ENCODE measurements around the gene FAM168A.
A peak's percentile ranks its signal among the peaks of the same experiment; 100 is the strongest.

The FAM168A gene

DNA sequence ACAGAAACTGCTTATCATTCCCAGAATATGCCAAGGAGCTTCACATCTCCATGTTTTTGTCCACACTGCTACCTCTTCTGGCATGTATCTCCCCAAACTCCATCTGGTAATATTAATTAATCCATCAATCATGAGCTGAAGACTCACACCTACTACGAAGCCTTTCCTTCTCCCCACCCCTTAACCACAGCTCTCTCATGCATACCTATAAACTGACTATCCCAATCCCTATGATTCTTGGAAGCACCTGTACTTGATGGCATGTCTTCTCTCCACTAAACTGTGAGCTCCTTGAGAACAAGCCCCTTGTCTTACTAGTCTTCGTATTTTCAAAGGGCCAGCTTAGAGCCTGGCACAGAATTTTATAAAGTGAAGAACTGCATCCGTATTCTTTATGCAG lies 174.4 kb downstream of the FAM168A start:
- H3K27ac ChIP-seq, result no peak overlapping the region
- ChIA-PET CTCF (interaction anchor here (0.5 to 1.1 kb wide), 3 partner anchors 13 to 106 kb away, joined by 3 to 5 read pairs (median 4); no protein-coding TSS in a partner anchor), POLR2A (ENCODE audit: low non-redundant PET) (no interaction called here)
- peak; percentile 41 for DNase-seq (ENCODE audit: low spot score)
- TF ChIP-seq, protein P1, sequence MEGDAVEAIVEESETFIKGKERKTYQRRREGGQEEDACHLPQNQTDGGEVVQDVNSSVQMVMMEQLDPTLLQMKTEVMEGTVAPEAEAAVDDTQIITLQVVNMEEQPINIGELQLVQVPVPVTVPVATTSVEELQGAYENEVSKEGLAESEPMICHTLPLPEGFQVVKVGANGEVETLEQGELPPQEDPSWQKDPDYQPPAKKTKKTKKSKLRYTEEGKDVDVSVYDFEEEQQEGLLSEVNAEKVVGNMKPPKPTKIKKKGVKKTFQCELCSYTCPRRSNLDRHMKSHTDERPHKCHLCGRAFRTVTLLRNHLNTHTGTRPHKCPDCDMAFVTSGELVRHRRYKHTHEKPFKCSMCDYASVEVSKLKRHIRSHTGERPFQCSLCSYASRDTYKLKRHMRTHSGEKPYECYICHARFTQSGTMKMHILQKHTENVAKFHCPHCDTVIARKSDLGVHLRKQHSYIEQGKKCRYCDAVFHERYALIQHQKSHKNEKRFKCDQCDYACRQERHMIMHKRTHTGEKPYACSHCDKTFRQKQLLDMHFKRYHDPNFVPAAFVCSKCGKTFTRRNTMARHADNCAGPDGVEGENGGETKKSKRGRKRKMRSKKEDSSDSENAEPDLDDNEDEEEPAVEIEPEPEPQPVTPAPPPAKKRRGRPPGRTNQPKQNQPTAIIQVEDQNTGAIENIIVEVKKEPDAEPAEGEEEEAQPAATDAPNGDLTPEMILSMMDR (conservative IDR thresholded peaks at IDR 0.05; ENCODE audit: low read depth), result no peak

DNA sequence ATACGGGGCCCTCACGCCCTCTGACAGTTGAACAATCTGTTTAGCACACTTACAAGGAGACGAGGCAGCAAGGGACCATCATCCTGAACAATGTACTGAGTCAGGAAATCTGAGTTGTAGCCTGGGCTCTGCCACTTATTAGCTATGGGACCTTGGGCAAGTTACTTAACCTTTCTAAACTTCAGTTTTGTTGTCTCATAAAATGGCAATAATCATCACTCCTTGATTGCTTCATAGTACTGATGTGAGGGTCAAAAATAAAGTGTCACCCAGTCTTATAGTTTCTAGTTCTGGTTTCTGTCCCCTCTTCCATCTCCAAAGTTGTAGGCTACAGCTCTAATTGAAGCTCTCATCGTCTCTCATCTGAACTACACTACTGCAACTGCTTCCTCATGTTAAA lies 175.0 kb downstream of the FAM168A start:
- H3K27ac ChIP-seq, result no peak overlapping the region
- TF ChIP-seq, protein P1 (conservative IDR thresholded peaks at IDR 0.05; ENCODE audit: low read depth), result no peak
- ChIA-PET CTCF (interaction anchor here (0.6 to 1.1 kb wide), 3 partner anchors 45 to 288 kb away, joined by 3 to 5 read pairs (median 4); no protein-coding TSS in a partner anchor), POLR2A (ENCODE audit: low non-redundant PET) (interaction anchor here (0.5 kb wide), 1 partner anchor 700 kb away, joined by 3 read pairs; no protein-coding TSS in a partner anchor)
- no peak for DNase-seq (ENCODE audit: low spot score)

DNA sequence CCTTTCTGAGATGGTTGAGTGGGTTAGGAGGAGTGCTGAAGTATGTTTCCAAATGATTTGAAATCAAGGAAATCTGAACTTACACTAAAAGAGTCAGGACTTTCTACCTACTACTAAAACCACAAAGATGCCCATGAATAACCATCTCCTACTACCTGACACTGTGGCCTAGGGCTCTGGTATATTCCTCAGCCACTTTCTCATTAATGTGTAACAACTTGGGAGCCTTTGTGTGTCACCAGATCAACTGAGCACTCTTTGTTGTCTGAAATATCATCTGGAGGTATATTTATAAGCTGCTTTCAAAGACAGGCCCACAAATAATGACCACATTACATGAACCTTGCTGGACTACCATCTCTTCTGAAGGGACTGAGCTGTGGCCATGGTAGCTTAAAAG lies 177.8 kb downstream of the FAM168A start:
- H3K27ac ChIP-seq, result no peak overlapping the region
- ChIA-PET CTCF (interaction anchor here (0.6 kb wide), 1 partner anchor 205 kb away, joined by 3 read pairs; no protein-coding TSS in a partner anchor), POLR2A (ENCODE audit: low non-redundant PET) (no interaction called here)
- TF ChIP-seq, protein P1 (conservative IDR thresholded peaks at IDR 0.05; ENCODE audit: low read depth), result no peak
- DNase-seq (ENCODE audit: low spot score), result no peak

DNA sequence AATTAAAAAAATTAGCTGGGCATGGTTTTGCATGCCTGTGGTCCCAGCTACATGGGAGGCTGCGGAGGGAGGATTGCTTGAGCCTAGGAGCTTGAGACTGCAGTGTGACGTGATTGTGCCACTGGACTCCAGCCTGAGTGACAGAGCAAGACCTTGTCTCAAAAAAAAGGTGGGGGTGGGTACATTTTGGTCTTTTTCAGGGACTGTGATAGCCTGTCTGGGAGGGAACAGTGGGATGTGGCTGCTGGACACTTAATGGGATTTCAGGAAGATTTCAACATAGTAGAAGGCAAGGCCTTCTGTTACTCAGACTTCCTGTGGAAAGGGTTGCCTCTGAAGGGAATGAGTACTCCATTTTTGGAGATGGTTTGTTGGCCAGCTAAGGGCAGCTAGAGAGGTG lies 181.1 kb downstream of the FAM168A start:
- POLR2A ChIA-PET (ENCODE audit: low non-redundant PET), result no interaction called here
- CTCF ChIA-PET, result no interaction called here
- H3K27ac ChIP-seq, result no peak overlapping the region
- TF ChIP-seq, protein P1 (conservative IDR thresholded peaks at IDR 0.05; ENCODE audit: low read depth), result no peak
- DNase-seq (ENCODE audit: low spot score), result no peak

DNA sequence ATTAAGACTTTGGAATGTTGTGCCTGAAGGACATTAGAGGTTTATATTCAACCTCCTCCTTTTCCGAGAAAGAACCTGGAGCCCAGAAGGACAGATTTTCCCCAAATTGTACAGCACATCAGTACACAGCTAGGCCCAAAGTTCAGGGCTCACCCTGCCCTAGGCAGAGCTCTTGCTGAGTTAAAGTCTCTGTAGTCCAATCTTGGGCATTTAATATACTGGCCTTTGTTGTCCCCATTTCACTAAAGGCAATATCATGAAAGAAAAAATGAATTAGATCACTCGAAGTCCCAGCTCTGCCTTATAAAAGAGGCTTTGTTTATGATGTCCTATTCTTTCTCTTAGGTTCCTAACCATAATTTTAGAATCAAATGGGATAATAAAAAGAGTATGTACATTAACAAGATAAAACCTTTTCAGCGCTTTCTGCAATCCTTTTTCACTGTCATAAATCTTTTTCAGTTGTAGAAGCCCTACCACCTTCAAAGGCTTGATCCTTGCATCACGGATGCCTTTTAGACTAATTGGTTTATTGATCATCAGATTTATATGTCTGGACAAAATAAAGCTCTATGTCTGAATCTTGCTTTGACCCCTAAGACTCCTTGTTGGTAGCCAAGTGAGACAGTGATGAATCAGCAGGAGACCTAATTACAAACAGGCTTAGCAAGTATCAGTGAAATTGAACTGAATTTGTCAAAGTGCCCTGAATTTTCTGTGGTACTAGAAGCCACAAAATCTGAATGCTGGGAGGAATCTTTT lies 181.9 kb downstream of the FAM168A start:
- DNase-seq (ENCODE audit: low spot score), result peak; percentile 18
- ChIA-PET POLR2A (ENCODE audit: low non-redundant PET) (no interaction called here), CTCF (interaction anchor here (1.7 kb wide), 1 partner anchor 245 kb away, joined by 5 read pairs; no protein-coding TSS in a partner anchor)
- no peak overlapping the region for H3K27ac ChIP-seq
- TF ChIP-seq, protein P1 (conservative IDR thresholded peaks at IDR 0.05; ENCODE audit: low read depth), result no peak

DNA sequence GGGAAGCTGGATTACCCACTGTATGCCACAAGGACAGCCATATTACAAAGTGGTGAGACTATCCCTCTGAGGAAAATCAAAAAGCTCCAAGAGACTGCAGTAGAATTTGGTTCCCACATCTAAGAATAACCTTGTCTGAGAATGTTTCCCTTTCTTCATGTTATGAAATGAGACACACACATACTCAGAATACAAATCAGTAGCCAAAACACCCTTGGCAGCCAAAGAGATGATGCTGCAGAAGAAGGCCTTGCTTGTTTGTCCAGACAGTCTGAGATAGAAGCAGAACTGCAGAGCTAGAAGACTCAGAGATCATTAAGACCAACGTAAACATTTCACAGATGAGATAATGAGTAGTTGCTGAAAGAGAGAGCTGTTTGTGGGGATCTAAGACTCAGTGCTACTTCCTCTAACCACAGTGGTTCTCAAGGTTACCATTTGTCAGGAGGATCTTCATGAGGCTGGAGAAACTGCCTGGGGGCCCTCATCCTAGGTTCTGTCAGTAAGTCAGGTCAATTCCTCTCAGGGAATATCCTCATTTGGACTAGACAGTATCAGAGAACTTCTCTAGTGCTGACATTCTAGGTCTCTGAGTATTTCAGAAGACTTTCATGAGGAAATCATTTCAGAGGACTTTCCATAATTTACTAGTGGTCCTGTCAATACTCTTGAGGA lies 182.8 kb downstream of the FAM168A start:
- DNase-seq (ENCODE audit: low spot score), result no peak
- TF ChIP-seq, protein P1 (conservative IDR thresholded peaks at IDR 0.05; ENCODE audit: low read depth), result no peak
- CTCF ChIA-PET, result interaction anchor here (0.6 to 1.7 kb wide), 3 partner anchors 18 to 246 kb away, joined by 3 to 5 read pairs (median 4); no protein-coding TSS in a partner anchor
- no peak overlapping the region for H3K27ac ChIP-seq
- POLR2A ChIA-PET (ENCODE audit: low non-redundant PET), result no interaction called here
